WTC11 (cell line): ENCODE measurements around the gene TUBB2B. TPM values are rescaled to one million over a fixed set of nuclear protein-coding genes. Genes with fewer than 3 reads are reported as not detected.
A peak's percentile ranks its signal among the peaks of the same experiment; 100 is the strongest.

Source experiments
- ATAC-seq: fragments of 200-7000 bp; cut with Tn5 transposase; 2 replicates; pipeline ENCODE4 v1.10.0; 2021; ENCODE audit warnings: mild to moderate bottlenecking, moderate library complexity
- CTCF ChIA-PET: fragments of 300-600 bp; sonication (Branson Sonifier 250); formaldehyde crosslinking; loops from one replicate; lab custom pipeline; 2021; ENCODE audit warnings: antibody characterized with exemption; lab: Charles Lee
- POLR2A ChIA-PET: fragments of 350-600 bp; sonication (Branson Sonifier 250); formaldehyde crosslinking; loops from one replicate; lab custom pipeline; 2021; ENCODE audit warnings: antibody characterized with exemption; lab: Charles Lee
- DNase-seq: peaks from one replicate; pipeline ENCODE4 v3.0.0; 2021; ENCODE audit warnings: low spot score
- H3K27ac Mint-ChIP-seq: 2 replicates; pipeline ENCODE4 v1.8.0; 2021; ENCODE audit warnings: mixed read lengths
- H3K27me3 Mint-ChIP-seq: 2 replicates; pipeline ENCODE4 v1.8.0; 2021; ENCODE audit warnings: low read depth, mild to moderate bottlenecking, moderate library complexity, mixed read lengths
- H3K36me3 Mint-ChIP-seq: 2 replicates; pipeline ENCODE4 v1.8.0; 2021; ENCODE audit warnings: mixed read lengths
- H3K4me1 Mint-ChIP-seq: 2 replicates; pipeline ENCODE4 v1.8.0; 2022; ENCODE audit warnings: mixed read lengths
- H3K4me3 Mint-ChIP-seq: 2 replicates; pipeline ENCODE4 v1.8.0; 2021; ENCODE audit warnings: mild to moderate bottlenecking, moderate library complexity, mixed read lengths
- H3K9me3 Mint-ChIP-seq: 2 replicates; pipeline ENCODE4 v1.8.0; 2021; ENCODE audit warnings: mixed read lengths
- CBFB ChIP-seq: sonication (generic); formaldehyde crosslinking; IDR thresholded peaks from 2 replicates; pipeline ENCODE4 v1.8.1; 2022; ENCODE audit warnings: mild to moderate bottlenecking, low read depth, missing genetic modification reagents
- CREB1 ChIP-seq: sonication (generic); formaldehyde crosslinking; IDR thresholded peaks from 2 replicates; pipeline ENCODE4 v1.8.0; 2023; ENCODE audit warnings: mild to moderate bottlenecking, missing genetic modification reagents
- CREM ChIP-seq: sonication (generic); formaldehyde crosslinking; IDR thresholded peaks from 2 replicates; pipeline ENCODE4 v1.8.1; 2022; ENCODE audit warnings: mild to moderate bottlenecking, missing genetic modification reagents, moderate library complexity
- EMX1 ChIP-seq: fragments of 250-450 bp; sonication (Bioruptor Pico); IDR thresholded peaks from 2 replicates; pipeline ENCODE4 v1.8.0; 2021; ENCODE audit warnings: mild to moderate bottlenecking
- FOXK1 ChIP-seq: sonication (generic); formaldehyde crosslinking; IDR thresholded peaks from 2 replicates; pipeline ENCODE4 v1.8.0; 2022; ENCODE audit warnings: mild to moderate bottlenecking, moderate library complexity, missing genetic modification reagents
- GTF2I ChIP-seq: fragments of 250-450 bp; sonication (Bioruptor Pico); conservative IDR thresholded peaks from 2 replicates; pipeline ENCODE4 v1.4.0; 2021; ENCODE audit warnings: mild to moderate bottlenecking
- NFE2L1 ChIP-seq: sonication (generic); formaldehyde crosslinking; IDR thresholded peaks from 2 replicates; pipeline ENCODE4 v1.8.1; 2023; ENCODE audit warnings: missing genetic modification reagents
- NR1H2 ChIP-seq: sonication (generic); formaldehyde crosslinking; IDR thresholded peaks from 2 replicates; pipeline ENCODE4 v1.9.0; 2021; ENCODE audit warnings: mild to moderate bottlenecking, moderate library complexity, missing genetic modification reagents
- PRRX2 ChIP-seq: fragments of 250-450 bp; sonication (Bioruptor Pico); IDR thresholded peaks from 2 replicates; pipeline ENCODE4 v1.8.0; 2021; ENCODE audit warnings: mild to moderate bottlenecking
- SOX15 ChIP-seq: fragments of 250-450 bp; sonication (Bioruptor Pico); IDR thresholded peaks from 2 replicates; pipeline ENCODE4 v1.9.0; 2021; ENCODE audit warnings: mild to moderate bottlenecking
- SP1 ChIP-seq: sonication (generic); formaldehyde crosslinking; conservative IDR thresholded peaks from 2 replicates; pipeline ENCODE4 v1.8.1; 2022; ENCODE audit warnings: missing genetic modification reagents
- TP53 ChIP-seq: sonication (generic); formaldehyde crosslinking; IDR thresholded peaks from 2 replicates; pipeline ENCODE4 v1.8.1; 2023; ENCODE audit warnings: mild to moderate bottlenecking, missing genetic modification reagents
- ZNF263 ChIP-seq: sonication (generic); formaldehyde crosslinking; IDR thresholded peaks from 2 replicates; pipeline ENCODE4 v1.8.1; 2022; ENCODE audit warnings: low read depth, mild to moderate bottlenecking, moderate library complexity, missing genetic modification reagents
- ZNF416 ChIP-seq: fragments of 250-450 bp; sonication (Bioruptor Pico); IDR thresholded peaks from 2 replicates; pipeline ENCODE4 v1.9.0; 2021; ENCODE audit warnings: mild to moderate bottlenecking, inconsistent platforms
- ZNF423 ChIP-seq: fragments of 250-450 bp; sonication (Bioruptor Pico); IDR thresholded peaks from 2 replicates; pipeline ENCODE4 v2.1.2; 2022; ENCODE audit warnings: mild to moderate bottlenecking, moderate library complexity
- total RNA-seq: library from RNA; stranded (reverse); gene quantifications from 3 replicates; pipeline ENCODE4 v1.2.3, GENCODE V29; 2021
- TF ChIP-seq, protein P1 (sequence below): fragments of 250-450 bp; sonication (Bioruptor Pico); IDR thresholded peaks from 2 replicates; pipeline ENCODE4 v1.9.0; 2021; ENCODE audit warnings: mild to moderate bottlenecking
- TF ChIP-seq, protein P2 (sequence below): sonication (generic); formaldehyde crosslinking; IDR thresholded peaks from 2 replicates; pipeline ENCODE4 v1.8.0; 2022; ENCODE audit warnings: mild to moderate bottlenecking, missing genetic modification reagents
- TF ChIP-seq, protein P3 (sequence below): sonication (generic); formaldehyde crosslinking; IDR thresholded peaks from 2 replicates; pipeline ENCODE4 v1.8.1; 2023; ENCODE audit warnings: mild to moderate bottlenecking, moderate library complexity, missing genetic modification reagents
- TF ChIP-seq, protein P4 (sequence below): fragments of 250-450 bp; sonication (Bioruptor Pico); IDR thresholded peaks from 2 replicates; pipeline ENCODE4 v1.9.0; 2021; ENCODE audit warnings: mild to moderate bottlenecking, borderline replicate concordance
- TF ChIP-seq, protein P5 (sequence below): fragments of 250-450 bp; sonication (Bioruptor Pico); IDR thresholded peaks from 2 replicates; pipeline ENCODE4 v1.9.0; 2021; ENCODE audit warnings: moderate library complexity, mild to moderate bottlenecking, inconsistent platforms, borderline replicate concordance

The TUBB2B gene
- total RNA-seq, 1 experiment from 2014 or later: 591 TPM

DNA sequence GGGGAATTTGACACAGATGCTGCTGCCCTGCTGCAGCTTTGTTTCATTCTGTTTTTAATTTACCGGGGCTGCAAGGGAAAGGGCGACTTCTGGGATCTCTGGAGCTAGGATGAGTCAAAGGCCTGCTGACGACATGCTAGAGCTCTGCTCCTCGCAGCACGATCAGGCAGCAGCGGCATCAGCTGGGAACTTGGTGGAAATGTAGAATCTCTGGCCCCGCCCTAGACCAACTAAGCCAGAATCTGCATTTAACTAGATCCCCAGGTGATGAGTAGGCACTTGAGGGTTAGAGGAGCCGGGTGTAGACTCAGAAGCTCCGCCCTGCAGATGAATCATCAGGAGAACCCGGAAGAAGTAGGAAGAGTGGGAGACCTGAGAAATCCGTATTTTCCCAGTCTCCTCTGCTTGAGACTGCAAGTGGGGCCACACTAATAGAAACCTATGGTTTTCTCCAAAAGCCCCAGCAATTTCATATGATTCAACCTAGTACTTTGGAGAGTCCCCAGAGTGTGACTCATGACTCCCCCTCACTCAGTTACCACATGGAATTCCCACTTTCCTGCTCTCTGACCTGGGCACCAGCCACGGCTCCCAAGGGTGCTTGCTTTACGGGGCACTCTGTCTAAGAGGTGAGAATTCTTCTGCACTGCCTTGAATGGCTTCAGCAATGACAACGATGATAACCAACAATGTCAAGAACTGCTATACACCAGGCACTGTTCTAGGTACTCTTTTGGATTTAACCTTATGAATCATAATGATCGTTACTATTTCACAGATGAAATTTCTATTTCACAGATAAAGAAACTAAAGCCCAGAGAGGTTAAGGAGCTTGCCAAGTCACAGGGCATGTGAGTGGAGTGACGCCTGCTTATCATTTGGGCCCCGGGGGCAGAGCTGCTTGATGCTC is 18.1 kb downstream of the TUBB2B start:
- POLR2A ChIA-PET: interaction anchor here (0.5 to 1.6 kb wide), 9 partner anchors 15 to 52 kb away, joined by 3 to 9 read pairs (median 4); partner anchors contain the start of genes TUBB2A and TUBB2B
- H3K4me1 Mint-ChIP-seq: peaks cover 27% of the 10 kb centered on the region
- TF ChIP-seq, protein P1, sequence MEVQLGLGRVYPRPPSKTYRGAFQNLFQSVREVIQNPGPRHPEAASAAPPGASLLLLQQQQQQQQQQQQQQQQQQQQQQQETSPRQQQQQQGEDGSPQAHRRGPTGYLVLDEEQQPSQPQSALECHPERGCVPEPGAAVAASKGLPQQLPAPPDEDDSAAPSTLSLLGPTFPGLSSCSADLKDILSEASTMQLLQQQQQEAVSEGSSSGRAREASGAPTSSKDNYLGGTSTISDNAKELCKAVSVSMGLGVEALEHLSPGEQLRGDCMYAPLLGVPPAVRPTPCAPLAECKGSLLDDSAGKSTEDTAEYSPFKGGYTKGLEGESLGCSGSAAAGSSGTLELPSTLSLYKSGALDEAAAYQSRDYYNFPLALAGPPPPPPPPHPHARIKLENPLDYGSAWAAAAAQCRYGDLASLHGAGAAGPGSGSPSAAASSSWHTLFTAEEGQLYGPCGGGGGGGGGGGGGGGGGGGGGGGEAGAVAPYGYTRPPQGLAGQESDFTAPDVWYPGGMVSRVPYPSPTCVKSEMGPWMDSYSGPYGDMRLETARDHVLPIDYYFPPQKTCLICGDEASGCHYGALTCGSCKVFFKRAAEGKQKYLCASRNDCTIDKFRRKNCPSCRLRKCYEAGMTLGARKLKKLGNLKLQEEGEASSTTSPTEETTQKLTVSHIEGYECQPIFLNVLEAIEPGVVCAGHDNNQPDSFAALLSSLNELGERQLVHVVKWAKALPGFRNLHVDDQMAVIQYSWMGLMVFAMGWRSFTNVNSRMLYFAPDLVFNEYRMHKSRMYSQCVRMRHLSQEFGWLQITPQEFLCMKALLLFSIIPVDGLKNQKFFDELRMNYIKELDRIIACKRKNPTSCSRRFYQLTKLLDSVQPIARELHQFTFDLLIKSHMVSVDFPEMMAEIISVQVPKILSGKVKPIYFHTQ (CRISPR knock-in tag): no peak
- TF ChIP-seq SP1 (CRISPR knock-in tag): peak; percentile 58; the same call in 1 of the 2 replicates
- TF ChIP-seq EMX1: no peak
- TF ChIP-seq SOX15: no peak
- no peak for TF ChIP-seq NR1H2 (CRISPR knock-in tag)
- TF ChIP-seq, protein P2, sequence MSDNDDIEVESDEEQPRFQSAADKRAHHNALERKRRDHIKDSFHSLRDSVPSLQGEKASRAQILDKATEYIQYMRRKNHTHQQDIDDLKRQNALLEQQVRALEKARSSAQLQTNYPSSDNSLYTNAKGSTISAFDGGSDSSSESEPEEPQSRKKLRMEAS: 0 out of 2 replicates have a peak, but pooled peaks have one; percentile 16
- TF ChIP-seq, protein P3, sequence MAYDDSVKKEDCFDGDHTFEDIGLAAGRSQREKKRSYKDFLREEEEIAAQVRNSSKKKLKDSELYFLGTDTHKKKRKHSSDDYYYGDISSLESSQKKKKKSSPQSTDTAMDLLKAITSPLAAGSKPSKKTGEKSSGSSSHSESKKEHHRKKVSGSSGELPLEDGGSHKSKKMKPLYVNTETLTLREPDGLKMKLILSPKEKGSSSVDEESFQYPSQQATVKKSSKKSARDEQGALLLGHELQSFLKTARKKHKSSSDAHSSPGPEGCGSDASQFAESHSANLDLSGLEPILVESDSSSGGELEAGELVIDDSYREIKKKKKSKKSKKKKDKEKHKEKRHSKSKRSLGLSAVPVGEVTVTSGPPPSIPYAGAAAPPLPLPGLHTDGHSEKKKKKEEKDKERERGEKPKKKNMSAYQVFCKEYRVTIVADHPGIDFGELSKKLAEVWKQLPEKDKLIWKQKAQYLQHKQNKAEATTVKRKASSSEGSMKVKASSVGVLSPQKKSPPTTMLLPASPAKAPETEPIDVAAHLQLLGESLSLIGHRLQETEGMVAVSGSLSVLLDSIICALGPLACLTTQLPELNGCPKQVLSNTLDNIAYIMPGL (CRISPR knock-in tag): no peak
- no peak for TF ChIP-seq TP53 (CRISPR knock-in tag)
- TF ChIP-seq CREB1: no peak
- no peak for TF ChIP-seq NFE2L1 (CRISPR knock-in tag)
- no peak for TF ChIP-seq GTF2I (CRISPR knock-in tag)

DNA sequence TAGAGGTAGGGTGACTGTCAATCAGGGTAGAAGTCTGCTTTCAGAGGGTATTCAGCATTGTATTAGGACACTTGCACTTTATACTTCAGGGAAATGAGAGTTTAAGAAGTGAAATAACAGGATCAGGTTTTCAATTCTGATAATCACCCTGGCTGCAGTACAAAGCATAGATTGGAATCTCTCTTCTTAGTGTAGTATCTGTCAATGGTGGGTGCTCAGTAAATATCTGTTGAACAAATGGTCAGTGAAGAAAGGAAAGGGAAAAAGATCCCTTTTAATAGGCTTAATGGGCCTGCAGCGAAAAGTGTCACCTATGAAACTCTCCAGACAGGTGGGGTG is 18.7 kb downstream of the TUBB2B start:
- Mint-ChIP-seq H3K4me3 (peak overlapping the region; percentile 40), H3K9me3 (no peaks in the 10 kb centered on the region), H3K4me1 (peaks cover 27% of the 10 kb centered on the region), H3K27me3 (no peaks in the 10 kb centered on the region), H3K27ac (peak overlapping the region; percentile 80), H3K36me3 (no peaks in the 10 kb centered on the region)
- no peak for ATAC-seq
- TF ChIP-seq CREM (CRISPR knock-in tag) (no peak), PRRX2 (CRISPR knock-in tag) (no peak), ZNF423 (CRISPR knock-in tag) (no peak), FOXK1 (CRISPR knock-in tag) (no peak), CBFB (CRISPR knock-in tag) (no peak), ZNF263 (CRISPR knock-in tag) (no peak), EMX1 (no peak), ZNF416 (CRISPR knock-in tag) (no peak)
- TF ChIP-seq, protein P4, sequence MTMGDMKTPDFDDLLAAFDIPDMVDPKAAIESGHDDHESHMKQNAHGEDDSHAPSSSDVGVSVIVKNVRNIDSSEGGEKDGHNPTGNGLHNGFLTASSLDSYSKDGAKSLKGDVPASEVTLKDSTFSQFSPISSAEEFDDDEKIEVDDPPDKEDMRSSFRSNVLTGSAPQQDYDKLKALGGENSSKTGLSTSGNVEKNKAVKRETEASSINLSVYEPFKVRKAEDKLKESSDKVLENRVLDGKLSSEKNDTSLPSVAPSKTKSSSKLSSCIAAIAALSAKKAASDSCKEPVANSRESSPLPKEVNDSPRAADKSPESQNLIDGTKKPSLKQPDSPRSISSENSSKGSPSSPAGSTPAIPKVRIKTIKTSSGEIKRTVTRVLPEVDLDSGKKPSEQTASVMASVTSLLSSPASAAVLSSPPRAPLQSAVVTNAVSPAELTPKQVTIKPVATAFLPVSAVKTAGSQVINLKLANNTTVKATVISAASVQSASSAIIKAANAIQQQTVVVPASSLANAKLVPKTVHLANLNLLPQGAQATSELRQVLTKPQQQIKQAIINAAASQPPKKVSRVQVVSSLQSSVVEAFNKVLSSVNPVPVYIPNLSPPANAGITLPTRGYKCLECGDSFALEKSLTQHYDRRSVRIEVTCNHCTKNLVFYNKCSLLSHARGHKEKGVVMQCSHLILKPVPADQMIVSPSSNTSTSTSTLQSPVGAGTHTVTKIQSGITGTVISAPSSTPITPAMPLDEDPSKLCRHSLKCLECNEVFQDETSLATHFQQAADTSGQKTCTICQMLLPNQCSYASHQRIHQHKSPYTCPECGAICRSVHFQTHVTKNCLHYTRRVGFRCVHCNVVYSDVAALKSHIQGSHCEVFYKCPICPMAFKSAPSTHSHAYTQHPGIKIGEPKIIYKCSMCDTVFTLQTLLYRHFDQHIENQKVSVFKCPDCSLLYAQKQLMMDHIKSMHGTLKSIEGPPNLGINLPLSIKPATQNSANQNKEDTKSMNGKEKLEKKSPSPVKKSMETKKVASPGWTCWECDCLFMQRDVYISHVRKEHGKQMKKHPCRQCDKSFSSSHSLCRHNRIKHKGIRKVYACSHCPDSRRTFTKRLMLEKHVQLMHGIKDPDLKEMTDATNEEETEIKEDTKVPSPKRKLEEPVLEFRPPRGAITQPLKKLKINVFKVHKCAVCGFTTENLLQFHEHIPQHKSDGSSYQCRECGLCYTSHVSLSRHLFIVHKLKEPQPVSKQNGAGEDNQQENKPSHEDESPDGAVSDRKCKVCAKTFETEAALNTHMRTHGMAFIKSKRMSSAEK (CRISPR knock-in tag): no peak
- TF ChIP-seq, protein P5, sequence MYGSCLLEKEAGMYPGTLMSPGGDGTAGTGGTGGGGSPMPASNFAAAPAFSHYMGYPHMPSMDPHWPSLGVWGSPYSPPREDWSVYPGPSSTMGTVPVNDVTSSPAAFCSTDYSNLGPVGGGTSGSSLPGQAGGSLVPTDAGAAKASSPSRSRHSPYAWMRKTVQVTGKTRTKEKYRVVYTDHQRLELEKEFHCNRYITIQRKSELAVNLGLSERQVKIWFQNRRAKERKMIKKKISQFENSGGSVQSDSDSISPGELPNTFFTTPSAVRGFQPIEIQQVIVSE: no peak
- POLR2A ChIA-PET: interaction anchor here (0.9 to 1.6 kb wide), 8 partner anchors 15 to 51 kb away, joined by 3 to 9 read pairs (median 5); partner anchors contain the start of genes TUBB2A and TUBB2B
- DNase-seq: no peak
- CTCF ChIA-PET: interaction anchor here (0.6 to 3.2 kb wide), 14 partner anchors 14 to 207 kb away, joined by 3 to 23 read pairs (median 4); partner anchors contain the start of gene TUBB2A

More for the DNA sequence above, 18.1 kb downstream of the TUBB2B start:
- Mint-ChIP-seq H3K36me3 (no peaks in the 10 kb centered on the region), H3K4me3 (peak overlapping the region; percentile 40), H3K9me3 (no peaks in the 10 kb centered on the region), H3K27ac (peak overlapping the region; percentile 80), H3K27me3 (no peaks in the 10 kb centered on the region)
- DNase-seq: peak; percentile 79
- ATAC-seq: peak; percentile 98
- CTCF ChIA-PET: interaction anchor here (0.6 to 3.2 kb wide), 14 partner anchors 15 to 208 kb away, joined by 3 to 23 read pairs (median 4); partner anchors contain the start of gene TUBB2A
